ENCODE data around the gene ELFN1.

GRCh38 chr7:1668396-1669063 lies 1.5 kb upstream of the ELFN1 start:
- no peak for TF ChIP-seq POLR2AphosphoS5 (IDR thresholded peaks at IDR 0.05; ENCODE audit: low read depth, low read length)
- TF ChIP-seq POLR2A (IDR thresholded peaks at IDR 0.05; ENCODE audit: low read depth, low read length), result no peak
- TF ChIP-seq TAF1 (IDR thresholded peaks at IDR 0.05; ENCODE audit: borderline replicate concordance, low read depth, low read length), result no peak
